22Rv1 (cell line): Measurements from ENCODE around the gene PADI3.

ENCODE experiments used
- H3K27ac ChIP-seq: fragments of 450-650 bp; 2 replicates; pipeline ENCODE4 v1.5.1; 2017
- ZFX ChIP-seq: fragments of 450-650 bp; IDR thresholded peaks from 2 replicates; pipeline ENCODE4 v1.6.1; 2017; ENCODE audit warnings: antibody characterized with exemption, borderline replicate concordance
- TF ChIP-seq, protein P1 (sequence below): fragments of 450-650 bp; IDR thresholded peaks from 2 replicates; pipeline ENCODE4 v1.5.1; 2017; ENCODE audit warnings: mild to moderate bottlenecking

Gene PADI3

DNA sequence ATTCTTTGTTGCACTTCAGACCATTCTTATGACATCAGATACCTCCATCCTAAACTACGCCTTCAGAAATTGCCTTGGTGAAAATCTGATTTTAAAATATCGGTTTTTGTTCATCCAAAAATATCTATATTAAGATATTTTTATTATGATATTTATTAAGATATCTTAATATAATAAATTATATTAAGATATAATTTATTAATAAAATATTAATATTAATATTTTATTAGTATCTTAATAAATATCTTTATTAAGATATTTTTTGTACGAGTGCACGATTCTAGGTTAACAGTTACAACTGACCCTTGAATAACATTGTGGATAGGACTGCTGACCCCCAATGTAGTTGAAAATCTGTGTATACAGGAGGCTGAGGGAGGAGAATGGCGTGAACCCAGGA is 80.0 kb downstream of the PADI3 start:
- TF ChIP-seq, protein P1, sequence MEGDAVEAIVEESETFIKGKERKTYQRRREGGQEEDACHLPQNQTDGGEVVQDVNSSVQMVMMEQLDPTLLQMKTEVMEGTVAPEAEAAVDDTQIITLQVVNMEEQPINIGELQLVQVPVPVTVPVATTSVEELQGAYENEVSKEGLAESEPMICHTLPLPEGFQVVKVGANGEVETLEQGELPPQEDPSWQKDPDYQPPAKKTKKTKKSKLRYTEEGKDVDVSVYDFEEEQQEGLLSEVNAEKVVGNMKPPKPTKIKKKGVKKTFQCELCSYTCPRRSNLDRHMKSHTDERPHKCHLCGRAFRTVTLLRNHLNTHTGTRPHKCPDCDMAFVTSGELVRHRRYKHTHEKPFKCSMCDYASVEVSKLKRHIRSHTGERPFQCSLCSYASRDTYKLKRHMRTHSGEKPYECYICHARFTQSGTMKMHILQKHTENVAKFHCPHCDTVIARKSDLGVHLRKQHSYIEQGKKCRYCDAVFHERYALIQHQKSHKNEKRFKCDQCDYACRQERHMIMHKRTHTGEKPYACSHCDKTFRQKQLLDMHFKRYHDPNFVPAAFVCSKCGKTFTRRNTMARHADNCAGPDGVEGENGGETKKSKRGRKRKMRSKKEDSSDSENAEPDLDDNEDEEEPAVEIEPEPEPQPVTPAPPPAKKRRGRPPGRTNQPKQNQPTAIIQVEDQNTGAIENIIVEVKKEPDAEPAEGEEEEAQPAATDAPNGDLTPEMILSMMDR = no peak
- no peak for TF ChIP-seq ZFX
- no peak overlapping the region for H3K27ac ChIP-seq

GRCh38 chr1:17329610-17330009 is 80.7 kb downstream of the PADI3 start:
- no peak overlapping the region for H3K27ac ChIP-seq
- TF ChIP-seq, protein P1 = no peak
- no peak for TF ChIP-seq ZFX

DNA sequence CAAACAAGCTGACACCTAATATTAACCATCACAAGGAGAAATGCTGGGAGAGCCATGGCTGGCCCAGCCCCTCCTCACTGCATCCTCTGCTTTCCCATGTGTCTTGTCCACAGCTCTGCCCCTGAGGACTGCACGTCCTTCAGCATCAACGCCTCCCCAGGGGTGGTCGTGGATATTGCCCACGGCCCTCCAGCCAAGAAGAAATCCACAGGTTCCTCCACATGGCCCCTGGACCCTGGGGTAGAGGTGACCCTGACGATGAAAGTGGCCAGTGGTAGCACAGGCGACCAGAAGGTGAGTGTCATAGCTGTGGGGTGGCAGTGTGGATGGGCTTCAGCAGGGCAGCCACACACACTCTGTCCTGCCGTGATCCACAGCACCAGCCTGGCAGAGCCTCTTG is 82.0 kb downstream of the PADI3 start:
- TF ChIP-seq, protein P1 = no peak
- no peak for TF ChIP-seq ZFX
- H3K27ac ChIP-seq = no peak overlapping the region

DNA sequence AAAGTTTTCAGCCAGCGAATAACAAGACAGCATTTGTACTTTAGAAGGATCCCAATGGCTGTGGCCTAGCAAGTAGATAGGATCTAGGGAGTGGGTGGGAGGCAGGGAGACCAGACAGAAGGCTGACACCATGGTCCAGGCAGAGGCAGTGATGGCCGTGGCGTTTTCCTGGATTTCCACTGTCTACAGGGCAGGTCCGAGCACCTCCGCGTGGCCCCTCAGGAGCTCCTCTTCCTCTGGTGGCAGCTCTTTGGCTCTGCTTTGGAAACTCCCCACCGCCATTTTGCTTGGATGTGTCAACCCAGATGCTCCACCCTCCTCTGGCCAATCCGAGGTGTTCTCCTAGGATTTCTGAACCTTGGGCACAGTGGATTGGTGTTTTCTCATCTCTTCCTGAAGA is 84.2 kb downstream of the PADI3 start:
- no peak for TF ChIP-seq ZFX
- TF ChIP-seq, protein P1 = no peak
- H3K27ac ChIP-seq = no peak overlapping the region
